ENCODE data around the gene UBE2J2.

DNA sequence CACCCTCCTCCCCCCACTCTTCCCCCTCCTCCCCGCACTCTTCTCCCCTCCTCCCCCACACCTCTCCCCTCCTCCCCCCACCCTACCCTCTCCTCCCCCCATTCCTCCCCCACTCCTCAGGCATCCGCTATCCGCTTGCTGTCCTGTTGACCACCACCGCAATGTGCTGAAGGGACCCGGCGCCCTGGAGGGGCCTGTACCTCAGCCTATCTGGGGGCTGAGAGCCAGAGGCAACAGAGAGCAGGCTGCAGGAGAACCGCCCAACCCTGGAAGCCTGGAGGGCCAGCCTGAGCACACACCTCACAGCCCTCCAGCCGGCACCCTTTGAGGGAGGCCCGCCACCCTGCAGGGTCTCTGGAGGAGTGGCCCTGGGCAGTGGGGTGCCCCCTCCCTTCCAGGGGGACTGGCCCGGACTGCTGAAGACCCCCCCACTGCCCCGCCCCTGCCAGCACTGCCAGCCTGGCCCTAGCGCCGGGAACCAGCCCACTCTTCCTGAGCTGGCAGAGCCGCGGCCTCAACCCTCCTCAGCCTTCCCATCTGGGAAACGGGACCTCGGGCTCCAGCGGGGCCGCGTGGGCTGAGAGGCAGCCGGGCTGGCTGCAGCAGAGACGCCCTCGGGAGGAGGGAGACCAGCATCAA, 28.4 kb downstream of the UBE2J2 start:
- no peak for TF ChIP-seq FOSL1 (IDR thresholded peaks at IDR 0.05; ENCODE audit: insufficient read depth, low read depth, low read length)
- TF ChIP-seq GTF2F1 (IDR thresholded peaks at IDR 0.05; ENCODE audit: borderline replicate concordance, low read depth, low read length), result no peak
- no peak for TF ChIP-seq CTCF (IDR thresholded peaks at IDR 0.05; ENCODE audit: control extremely low read depth in 1 of 3, insufficient read depth in 1 of 3, low read depth in 1 of 3, low read length in 3 of 3)
- no peak for TF ChIP-seq CBX8 (IDR thresholded peaks at IDR 0.05; ENCODE audit: borderline replicate concordance, low read depth, low read length)
- TF ChIP-seq CHD2 (IDR thresholded peaks at IDR 0.05; ENCODE audit: low read length), result no peak
- no peak for TF ChIP-seq HDAC6 (IDR thresholded peaks at IDR 0.05; ENCODE audit: low read depth, low read length)
- TF ChIP-seq POLR2A (IDR thresholded peaks at IDR 0.05; ENCODE audit: control extremely low read depth in 1 of 2, low read depth in 2 of 2, low read length in 2 of 2), result no peak
- no peak for TF ChIP-seq MAFK (IDR thresholded peaks at IDR 0.05; ENCODE audit: low read depth, low read length)
- TF ChIP-seq JUN (IDR thresholded peaks at IDR 0.05; ENCODE audit: low read depth, low read length), result no peak

Data from H1 (cell line).